Measurements from ENCODE around the gene CCDC80. TPM values are rescaled to one million over a fixed set of nuclear protein-coding genes. Genes with fewer than 3 reads are reported as not detected.
A peak's percentile ranks its signal among the peaks of the same experiment; 100 is the strongest.

CCDC80 gene
- total RNA-seq, 4 donors from 2014 or later = 19.4 to 129 (median 31.1) TPM

DNA sequence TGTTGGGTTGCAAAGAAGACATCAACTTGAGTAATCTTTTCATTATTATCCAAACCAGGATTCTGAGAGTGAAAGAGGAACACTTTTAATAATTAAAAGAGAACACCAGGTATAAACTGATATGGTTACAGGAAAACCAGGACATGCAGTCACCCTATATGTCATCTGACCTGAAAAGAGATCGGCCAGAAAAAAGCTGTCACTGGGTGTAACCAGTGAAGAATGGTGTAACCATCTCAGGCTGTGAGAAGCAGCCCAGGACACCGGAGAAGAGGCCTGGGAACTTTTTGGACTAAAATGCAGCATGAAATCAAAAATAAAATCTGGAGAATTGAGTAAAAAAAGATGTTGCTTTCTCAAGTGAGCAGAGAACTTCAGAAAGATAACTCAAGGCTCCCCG, 10.1 kb upstream of the CCDC80 start:
- TF ChIP-seq, protein P1, sequence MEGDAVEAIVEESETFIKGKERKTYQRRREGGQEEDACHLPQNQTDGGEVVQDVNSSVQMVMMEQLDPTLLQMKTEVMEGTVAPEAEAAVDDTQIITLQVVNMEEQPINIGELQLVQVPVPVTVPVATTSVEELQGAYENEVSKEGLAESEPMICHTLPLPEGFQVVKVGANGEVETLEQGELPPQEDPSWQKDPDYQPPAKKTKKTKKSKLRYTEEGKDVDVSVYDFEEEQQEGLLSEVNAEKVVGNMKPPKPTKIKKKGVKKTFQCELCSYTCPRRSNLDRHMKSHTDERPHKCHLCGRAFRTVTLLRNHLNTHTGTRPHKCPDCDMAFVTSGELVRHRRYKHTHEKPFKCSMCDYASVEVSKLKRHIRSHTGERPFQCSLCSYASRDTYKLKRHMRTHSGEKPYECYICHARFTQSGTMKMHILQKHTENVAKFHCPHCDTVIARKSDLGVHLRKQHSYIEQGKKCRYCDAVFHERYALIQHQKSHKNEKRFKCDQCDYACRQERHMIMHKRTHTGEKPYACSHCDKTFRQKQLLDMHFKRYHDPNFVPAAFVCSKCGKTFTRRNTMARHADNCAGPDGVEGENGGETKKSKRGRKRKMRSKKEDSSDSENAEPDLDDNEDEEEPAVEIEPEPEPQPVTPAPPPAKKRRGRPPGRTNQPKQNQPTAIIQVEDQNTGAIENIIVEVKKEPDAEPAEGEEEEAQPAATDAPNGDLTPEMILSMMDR (IDR thresholded peaks at IDR 0.05) = no peak
- no peak for TF ChIP-seq EP300 (IDR thresholded peaks at IDR 0.05)
- TF ChIP-seq POLR2A (IDR thresholded peaks at IDR 0.05) = no peak
- Histone ChIP-seq H3K27me3 (no peaks in the 10 kb centered on the region), H3K4me3 (no peak overlapping the region), H3K27ac (peak overlapping the region in 2 of 4 donors; percentile 15 to 39), H3K9me3 (no peaks in the 10 kb centered on the region), H3K4me1 (peaks cover 0 to 23% (median 0%) of the 10 kb centered on the region in 4 donors), H3K36me3 (no peaks in the 10 kb centered on the region)
- DNase-seq (ENCODE audit: low spot score in 2 of 2) = no peak
- 91 to 93% methylated on average over 3 of the region's 3 CpGs for WGBS, 2 donors

DNA sequence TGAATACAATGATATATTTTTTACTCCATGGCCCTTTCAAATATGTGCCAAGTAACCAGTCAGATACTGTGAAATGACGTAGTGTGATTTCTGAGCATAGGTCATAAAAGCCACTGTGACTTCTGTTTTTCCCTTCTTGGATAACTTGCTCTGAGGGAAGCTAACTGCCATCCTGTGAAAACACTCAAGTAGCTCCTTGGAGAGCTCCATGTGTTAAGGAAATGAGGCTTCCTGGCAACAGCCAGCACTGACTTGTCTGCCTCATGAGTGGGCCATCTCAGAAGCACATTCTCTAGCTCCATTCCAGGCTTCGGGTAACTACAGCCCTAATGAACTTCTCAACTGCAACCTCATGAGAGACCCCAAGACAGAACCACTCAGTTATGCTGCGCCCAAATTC, 9.5 kb upstream of the CCDC80 start:
- TF ChIP-seq EP300 (IDR thresholded peaks at IDR 0.05) (no peak), POLR2A (IDR thresholded peaks at IDR 0.05) (no peak)
- TF ChIP-seq, protein P1 (IDR thresholded peaks at IDR 0.05) = no peak
- Histone ChIP-seq H3K4me3 (no peak overlapping the region), H3K27me3 (no peaks in the 10 kb centered on the region), H3K27ac (peak overlapping the region in 1 of 4 donors; percentile 39), H3K36me3 (no peaks in the 10 kb centered on the region), H3K4me1 (peaks cover 0 to 23% (median 0%) of the 10 kb centered on the region in 4 donors), H3K9me3 (no peaks in the 10 kb centered on the region)
- no peak for DNase-seq (ENCODE audit: low spot score in 2 of 2)
- 73 to 77% methylated on average over 3 of the region's 3 CpGs for WGBS, 2 donors

DNA sequence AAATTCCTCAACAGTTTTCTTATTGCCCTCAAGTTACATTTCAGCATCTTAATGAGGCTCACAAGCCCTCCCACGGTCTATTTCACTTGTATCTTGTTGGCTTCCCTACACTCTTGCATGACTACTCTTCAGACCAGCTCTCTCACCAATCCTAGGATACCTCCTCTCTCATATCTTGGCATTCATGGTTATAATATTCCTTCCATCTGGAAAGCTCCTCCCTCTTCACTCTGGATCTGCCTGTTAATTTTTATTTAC, 8.5 kb upstream of the CCDC80 start:
- TF ChIP-seq POLR2A (IDR thresholded peaks at IDR 0.05) = no peak
- TF ChIP-seq EP300 (IDR thresholded peaks at IDR 0.05) = no peak
- TF ChIP-seq, protein P1 (IDR thresholded peaks at IDR 0.05) = no peak
- Histone ChIP-seq H3K4me3 (no peak overlapping the region), H3K27ac (no peak overlapping the region), H3K4me1 (peaks cover 0 to 16% (median 0%) of the 10 kb centered on the region in 4 donors), H3K27me3 (no peaks in the 10 kb centered on the region), H3K9me3 (no peaks in the 10 kb centered on the region), H3K36me3 (no peaks in the 10 kb centered on the region)
- no peak for DNase-seq (ENCODE audit: low spot score in 2 of 2)
- WGBS, 2 donors = 65 to 66% methylated on average over 1 of the region's 1 CpG

DNA sequence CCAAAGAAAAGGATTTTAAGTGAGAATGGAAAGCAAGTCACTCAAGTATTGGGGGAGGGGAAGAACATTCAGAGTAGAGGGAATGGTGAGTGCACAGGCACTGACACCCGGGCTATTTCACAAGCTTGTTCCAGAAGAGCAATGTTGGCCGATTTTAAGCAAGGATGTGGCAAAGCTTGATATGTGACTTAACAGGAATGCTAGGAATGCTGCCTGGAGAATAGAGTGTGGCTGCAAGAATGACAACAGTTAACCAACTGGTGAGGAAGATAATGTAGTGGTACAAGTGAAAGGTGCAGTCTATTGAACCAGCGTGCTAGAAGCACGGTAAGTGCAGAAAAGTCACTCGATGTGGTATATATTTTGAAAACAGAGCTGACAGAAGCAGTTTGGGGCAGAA, 6.2 kb upstream of the CCDC80 start:
- TF ChIP-seq EP300 (IDR thresholded peaks at IDR 0.05) (peak in 1 of 2 donors; percentile 75), POLR2A (IDR thresholded peaks at IDR 0.05) (no peak)
- WGBS, 2 donors = 41 to 48% methylated on average over 5 of the region's 5 CpGs
- Histone ChIP-seq H3K27me3 (no peaks in the 10 kb centered on the region), H3K4me3 (no peak overlapping the region), H3K9me3 (no peaks in the 10 kb centered on the region), H3K27ac (no peak overlapping the region), H3K36me3 (no peaks in the 10 kb centered on the region), H3K4me1 (peaks cover 0 to 14% (median 0%) of the 10 kb centered on the region in 4 donors)
- DNase-seq (ENCODE audit: low spot score in 2 of 2) = no peak

DNA sequence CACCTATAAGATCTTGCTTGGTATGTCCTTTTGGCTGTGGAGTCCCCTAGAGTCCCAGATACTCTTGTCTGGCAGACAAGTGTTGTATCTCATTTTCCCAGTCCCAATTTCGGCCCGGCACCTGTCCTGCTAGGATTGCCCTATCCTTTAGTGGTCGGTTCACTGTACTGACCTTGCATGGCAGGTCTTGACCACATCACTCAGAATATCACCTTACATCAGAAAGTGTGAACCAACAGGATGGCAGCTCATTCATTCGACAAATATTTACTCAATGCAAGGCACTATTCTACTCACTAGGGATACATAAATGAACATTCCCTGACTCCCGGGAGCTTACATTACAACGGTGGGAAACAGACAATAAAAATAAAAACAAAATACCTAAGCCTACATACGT, 5.7 kb upstream of the CCDC80 start:
- Histone ChIP-seq H3K4me3 (no peak overlapping the region), H3K27ac (no peak overlapping the region), H3K4me1 (peaks cover 0 to 19% (median 1%) of the 10 kb centered on the region in 4 donors), H3K9me3 (no peaks in the 10 kb centered on the region), H3K36me3 (no peaks in the 10 kb centered on the region), H3K27me3 (no peaks in the 10 kb centered on the region)
- TF ChIP-seq POLR2A (IDR thresholded peaks at IDR 0.05) (no peak), EP300 (IDR thresholded peaks at IDR 0.05) (no peak)
- TF ChIP-seq, protein P1 (IDR thresholded peaks at IDR 0.05) = no peak
- 66 to 76% methylated on average over 7 of the region's 7 CpGs for WGBS, 2 donors
- DNase-seq (ENCODE audit: low spot score in 2 of 2) = no peak

DNA sequence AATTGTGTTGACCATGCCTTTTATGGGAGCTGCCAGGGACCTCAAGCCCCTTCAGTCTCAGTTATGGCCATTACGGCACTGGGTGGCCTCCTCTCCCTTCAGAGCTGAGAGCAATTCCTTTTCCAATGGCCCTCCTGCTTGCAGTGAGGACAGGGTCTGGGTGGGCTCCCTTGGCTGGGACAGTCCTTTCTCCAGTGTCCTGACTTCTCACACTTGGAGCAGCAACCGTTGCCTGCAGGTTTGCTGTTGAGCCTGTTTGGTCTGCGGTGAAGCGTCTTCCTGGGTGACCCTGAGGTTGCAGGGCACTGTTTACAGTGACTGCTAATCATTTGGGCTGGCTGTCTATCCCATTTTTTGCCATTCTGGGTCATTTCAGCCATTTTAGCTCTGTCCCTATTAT, 3.5 kb upstream of the CCDC80 start:
- no peak for DNase-seq (ENCODE audit: low spot score in 2 of 2)
- TF ChIP-seq, protein P1 (IDR thresholded peaks at IDR 0.05) = no peak
- no peak for TF ChIP-seq POLR2A (IDR thresholded peaks at IDR 0.05)
- no peak for TF ChIP-seq EP300 (IDR thresholded peaks at IDR 0.05)
- WGBS, 2 donors = 86 to 100% methylated on average over 3 to 4 of the region's 4 CpGs
- H3K27ac ChIP-seq = no peak overlapping the region
- no peaks in the 10 kb centered on the region for H3K36me3 ChIP-seq
- H3K4me1 ChIP-seq = peaks cover 0 to 36% (median 7%) of the 10 kb centered on the region in 4 donors
- no peaks in the 10 kb centered on the region for H3K27me3 ChIP-seq
- H3K9me3 ChIP-seq = no peaks in the 10 kb centered on the region
- H3K4me3 ChIP-seq = no peak overlapping the region
